Stimulated activated CD4-positive, alpha-beta T cell treated with anti-CD3 and anti-CD28 coated beads, Interleukin-1b, Interleukin-23, amount 100 ng/mL, for 24 hours (primary cell): Measurements from ENCODE around the gene WRNIP1.
A peak's percentile ranks its signal among the peaks of the same experiment; 100 is the strongest.

Experiments
- DNase-seq, 4 experiments: peaks; one replicate each; pipeline ENCODE4 v3.0.0-alpha.2; 2020; ENCODE audit warnings: low read depth in 4 of 4, low spot score in 1 of 4

The WRNIP1 gene

GRCh38 chr6:2740581-2740980 is 24.6 kb upstream of the WRNIP1 start:
- no peak for DNase-seq

GRCh38 chr6:2741756-2742155 is 23.4 kb upstream of the WRNIP1 start:
- DNase-seq: no peak

DNA sequence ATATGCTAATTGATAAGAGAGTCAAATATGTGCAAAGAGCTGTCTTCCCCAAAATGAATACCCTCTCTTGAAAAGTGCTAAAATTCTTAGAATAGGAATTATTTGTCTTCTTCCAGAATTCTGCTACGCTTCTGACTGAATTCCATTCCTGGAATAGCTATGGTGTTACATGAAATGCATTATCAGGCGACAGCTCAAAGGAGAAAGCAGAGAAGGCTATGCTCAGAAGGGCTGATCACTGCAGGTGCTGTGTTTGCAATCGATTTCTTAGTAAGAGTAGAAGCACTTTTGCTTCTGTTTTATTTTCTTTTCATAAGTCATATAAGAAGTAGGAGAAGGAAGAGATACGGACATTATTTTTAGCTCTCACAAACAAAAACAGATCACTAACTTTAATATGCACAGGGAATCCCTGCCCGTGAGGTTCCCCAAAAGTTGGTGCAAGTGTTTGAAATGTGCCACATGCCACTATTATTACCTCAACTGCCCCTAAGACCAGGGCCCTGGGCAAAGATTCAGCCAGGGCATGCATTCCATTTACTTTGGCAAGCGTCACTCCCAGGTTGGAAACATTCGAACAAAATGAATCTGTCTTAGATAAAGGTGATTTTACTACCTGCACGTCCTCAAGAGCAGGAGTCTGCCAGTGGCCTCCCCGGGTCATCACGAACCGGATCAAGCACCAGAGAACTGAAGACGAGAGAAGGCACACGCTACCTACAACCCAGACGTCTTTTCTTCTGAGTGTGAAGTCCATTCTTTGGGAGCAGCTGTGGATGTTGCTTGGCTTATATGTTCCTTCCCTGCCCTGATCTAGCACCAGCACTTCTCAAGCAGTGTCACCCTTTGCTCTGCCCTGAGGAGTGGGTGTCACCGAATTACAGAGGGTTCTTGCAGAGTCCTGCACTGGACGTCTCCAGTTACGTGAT is 21.6 kb upstream of the WRNIP1 start:
- no peak for DNase-seq

- no peak for DNase-seq
These were observed 20.9 kb upstream of the WRNIP1 start for GRCh38 chr6:2744209-2744771.

GRCh38 chr6:2744778-2745177 is 20.4 kb upstream of the WRNIP1 start:
- no peak for DNase-seq

DNA sequence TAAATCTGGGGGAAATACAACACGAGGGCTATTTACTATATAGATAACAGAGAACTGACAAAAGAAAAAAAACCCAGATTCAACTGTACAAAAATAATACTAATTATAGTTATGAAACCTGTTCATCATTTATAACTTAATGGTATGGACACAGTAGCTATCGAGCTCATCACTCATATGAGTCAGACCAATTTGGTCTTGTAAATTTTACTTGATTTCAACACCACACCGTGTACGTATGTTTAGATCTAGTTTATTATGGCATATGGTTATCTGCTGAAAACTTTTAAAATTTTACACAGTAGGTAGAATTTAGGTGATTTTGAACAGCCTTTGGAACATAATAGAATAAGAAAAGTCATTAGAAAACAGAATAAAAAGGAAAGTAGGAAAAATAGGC is 19.9 kb upstream of the WRNIP1 start:
- no peak for DNase-seq

- DNase-seq: no peak
These were observed 18.6 kb upstream of the WRNIP1 start for GRCh38 chr6:2746557-2747061.

DNA sequence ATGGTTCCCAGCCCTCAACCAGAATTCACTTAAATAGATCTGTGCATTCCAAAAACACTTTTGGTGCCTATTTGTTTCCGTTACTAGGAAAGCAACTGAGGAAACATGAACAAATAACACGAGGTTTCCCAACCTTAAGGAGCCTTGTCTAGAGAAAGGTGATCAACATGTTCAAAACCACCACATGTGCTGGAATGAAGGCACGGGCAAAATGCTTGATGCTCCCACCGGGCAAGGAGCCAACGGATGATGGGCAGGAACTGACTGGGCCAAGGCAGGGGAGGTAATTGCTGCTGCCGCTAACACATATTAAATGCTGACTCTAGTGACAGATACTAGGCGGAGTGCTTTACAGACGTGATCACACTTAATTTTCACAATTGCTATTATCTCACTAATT is 17.0 kb upstream of the WRNIP1 start:
- DNase-seq: no peak

DNA sequence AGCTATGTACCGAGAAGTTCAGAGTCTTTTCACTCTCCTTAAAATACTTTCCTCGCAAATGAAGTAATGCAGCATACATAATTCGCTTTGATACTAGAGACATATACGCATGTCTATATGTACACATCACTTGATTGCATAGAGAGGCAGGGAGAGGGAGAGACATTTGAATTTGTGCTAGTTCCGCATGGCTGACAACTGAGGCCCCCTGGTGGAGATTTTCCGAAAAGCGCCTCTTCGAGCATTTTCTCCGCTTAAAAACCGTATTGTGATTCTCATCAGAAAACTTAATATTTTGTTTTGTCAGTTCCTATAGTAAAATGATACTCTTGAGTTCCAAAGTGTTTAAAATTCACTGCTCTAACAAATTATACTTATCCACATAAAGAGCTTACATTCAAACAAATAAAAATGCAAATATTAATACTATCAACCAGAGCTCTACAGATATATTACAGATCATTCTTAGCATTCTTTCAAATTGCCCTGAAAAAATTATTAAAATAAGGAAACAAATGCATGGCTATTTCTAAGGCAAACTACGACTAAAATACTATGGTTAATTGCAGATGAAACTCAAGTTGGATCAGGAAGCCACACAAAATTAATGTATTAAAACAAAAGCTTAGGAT is 15.1 kb upstream of the WRNIP1 start:
- peak; percentile 40 to 59 (median 54) for DNase-seq

DNA sequence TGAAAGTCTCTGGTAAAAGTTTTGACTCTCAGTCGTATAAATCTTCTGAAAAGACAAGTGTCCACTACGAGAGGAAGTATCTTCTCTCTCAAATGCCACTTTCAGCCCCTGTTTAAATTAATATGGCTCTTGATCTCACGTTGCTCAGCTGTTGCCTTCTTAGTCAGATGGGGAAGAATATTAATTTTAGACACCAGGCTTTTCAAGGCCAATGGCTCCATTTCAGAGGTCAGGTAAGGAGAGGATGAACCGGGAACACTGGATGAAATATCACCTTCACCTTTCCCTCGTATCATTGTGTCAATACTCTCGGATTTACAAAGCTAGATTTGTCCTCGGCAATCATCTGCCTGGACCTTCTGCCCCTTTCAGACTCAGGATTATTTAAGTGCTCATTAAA is 14.4 kb upstream of the WRNIP1 start, which contains the start of gene MYLK4:
TSS of gene MYLK4 (minus strand) at position 91 of the 400 bp plus-strand sequence. CDS start 1,628 bp downstream, outside the sequence.
- no peak for DNase-seq

- DNase-seq: no peak
These were observed 13.3 kb upstream of the WRNIP1 start for GRCh38 chr6:2751871-2752270.

DNA sequence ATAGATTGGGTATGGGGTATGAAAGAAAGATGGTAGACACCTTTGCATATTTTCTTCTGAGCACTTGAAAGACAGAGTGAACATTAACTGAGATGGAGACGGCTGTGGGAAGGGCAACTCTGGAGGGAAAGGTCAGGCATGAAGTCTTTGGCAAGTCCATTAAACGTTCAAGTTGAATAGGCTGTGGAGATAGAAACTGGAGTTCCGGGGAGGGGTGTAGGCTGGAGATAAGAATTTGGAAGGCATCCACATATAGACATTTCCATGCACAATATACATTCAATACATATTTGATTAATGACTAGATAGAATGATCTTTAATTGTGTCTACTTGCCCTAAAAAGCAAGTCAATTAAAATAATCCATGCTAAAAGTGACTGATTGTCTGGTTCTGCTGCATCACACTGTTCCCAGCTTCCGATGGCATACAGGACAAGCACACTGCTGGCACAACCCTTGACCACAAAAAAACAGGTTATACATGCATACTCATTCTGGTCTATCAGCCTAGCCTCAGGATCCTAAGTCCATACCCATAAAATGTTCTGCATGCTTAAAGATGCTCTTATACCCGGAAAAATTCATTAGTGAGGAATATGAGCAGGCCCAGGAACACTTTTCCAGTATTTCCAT is 12.6 kb upstream of the WRNIP1 start:
- no peak for DNase-seq

DNA sequence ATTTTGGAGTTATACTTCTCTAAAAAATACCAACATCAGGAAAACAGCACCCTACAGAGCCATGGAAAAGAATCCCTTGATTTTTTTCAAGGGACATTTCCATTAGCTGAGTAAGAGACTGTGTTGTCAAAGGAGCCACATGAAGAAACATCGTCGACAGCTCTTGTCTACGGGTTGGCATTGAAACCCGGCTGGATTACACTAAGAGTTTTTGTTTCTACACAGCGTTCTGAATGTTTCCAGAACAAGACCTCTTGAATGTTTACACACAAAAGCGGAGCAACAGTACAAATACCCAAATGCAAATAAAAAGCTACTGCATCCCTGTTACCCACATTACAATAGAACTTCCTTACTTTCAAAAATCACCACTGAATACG is 12.1 kb upstream of the WRNIP1 start:
- no peak for DNase-seq

DNA sequence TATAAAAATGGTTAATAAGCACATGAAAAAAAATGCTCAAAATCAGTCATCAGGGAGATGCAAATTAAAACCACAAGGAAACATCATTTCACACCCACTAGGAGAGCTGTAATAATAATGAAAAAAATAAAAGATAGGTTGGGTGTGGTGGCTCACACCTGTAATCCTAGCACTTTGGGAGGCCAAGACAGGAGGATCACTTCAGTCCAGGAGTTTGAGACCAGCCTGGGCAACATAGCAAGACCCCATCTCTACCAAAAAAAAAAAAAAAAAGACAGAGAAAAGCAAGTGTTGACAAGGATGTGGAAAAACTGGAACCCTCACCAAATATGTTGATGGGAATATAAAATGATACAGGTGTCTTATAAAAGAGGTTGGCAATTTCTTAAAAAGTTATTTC is 11.4 kb upstream of the WRNIP1 start:
- DNase-seq: no peak

GRCh38 chr6:2754393-2754792 is 10.8 kb upstream of the WRNIP1 start:
- no peak for DNase-seq

DNA sequence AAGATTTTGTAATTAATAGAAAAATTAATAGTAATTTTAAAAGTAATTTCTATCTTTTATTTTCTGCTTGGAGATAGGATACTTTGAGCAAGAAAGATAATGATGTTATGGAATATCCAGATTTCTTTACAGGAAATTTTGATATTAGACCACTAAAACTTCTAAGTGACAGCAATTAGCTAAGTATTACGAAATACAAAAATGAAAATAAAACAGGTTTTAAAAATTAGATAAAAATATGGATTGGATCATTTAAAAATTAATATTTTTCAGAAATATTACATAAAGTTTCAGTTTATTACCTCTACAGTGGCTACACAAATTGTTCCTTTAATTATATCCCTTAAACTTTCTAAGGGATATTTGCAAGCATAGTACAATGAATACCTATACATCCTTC is 10.3 kb upstream of the WRNIP1 start:
- DNase-seq: no peak

DNA sequence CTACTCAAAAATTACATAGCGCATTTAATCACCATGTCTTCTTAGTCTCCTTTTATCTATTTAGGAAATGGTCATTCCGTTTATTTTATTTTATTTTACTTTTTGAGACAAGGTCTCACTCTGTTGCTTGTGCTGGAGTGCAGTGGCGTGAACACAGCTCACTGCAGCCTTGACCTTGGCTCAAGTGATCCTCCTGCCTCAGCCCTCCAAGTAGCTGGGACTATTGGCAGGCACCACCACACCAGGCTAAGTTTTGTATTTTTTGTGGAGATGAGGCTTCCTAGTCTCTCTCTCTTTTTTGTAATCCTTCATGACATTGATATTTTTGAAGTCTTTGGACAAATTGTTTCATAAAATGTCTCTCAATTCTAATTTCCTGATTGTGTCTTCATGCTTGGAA is 9.7 kb upstream of the WRNIP1 start:
- DNase-seq: no peak

- DNase-seq: no peak
These were observed 9.0 kb upstream of the WRNIP1 start for GRCh38 chr6:2756241-2756640.

DNA sequence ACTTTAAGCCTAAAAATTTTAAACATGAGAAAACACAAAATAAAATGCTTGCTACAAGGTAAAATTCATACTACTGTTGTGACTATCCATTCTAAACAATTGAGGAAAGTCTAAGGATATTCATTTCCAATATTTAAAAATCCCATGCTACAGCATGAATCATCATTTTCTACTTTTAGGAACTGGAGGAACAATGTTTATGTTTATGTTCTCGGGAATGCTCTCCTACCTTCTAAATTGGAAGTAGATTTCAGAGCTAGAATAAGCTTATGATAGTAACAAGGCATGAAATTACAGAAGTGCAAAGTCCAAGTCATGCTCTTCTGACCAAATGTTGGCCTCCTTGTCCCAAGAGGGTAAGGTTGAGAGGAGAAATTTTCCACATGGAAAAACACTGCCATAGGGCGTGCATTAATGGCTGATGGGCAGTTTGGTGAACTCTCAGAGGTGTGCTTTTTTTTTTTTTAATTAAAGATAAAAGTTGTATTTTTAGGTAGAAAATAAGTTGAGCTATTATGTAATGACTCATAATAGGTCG is 8.4 kb upstream of the WRNIP1 start:
- DNase-seq: no peak

DNA sequence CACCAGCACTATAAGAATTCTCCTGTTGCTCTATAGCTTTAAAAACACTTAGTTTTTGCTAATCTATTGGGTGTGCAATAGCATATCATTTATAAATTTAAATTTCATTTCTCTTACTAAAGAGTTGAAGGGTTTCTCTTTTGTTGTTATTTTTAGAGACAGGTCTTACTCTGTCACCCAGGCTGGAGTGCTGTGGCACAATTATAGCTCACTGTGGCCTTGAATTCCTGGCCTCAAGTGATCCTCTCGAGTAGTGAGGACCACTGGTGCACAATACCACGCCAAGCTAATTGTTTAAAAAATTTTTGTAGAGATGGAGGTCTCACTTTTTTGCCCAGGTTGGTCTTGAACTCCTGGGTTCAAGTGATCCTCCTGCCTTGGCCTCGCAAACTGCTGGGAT is 6.2 kb upstream of the WRNIP1 start:
- no peak for DNase-seq
